Limb (tissue), 2 donors: Measurements from ENCODE around the gene GSS.
A peak's percentile ranks its signal among the peaks of the same experiment; 100 is the strongest.

Experiments
- DNase-seq, 2 donors: peaks; one replicate each; pipeline ENCODE4 v3.0.0-alpha.2; 2016; ENCODE audit errors: extremely low spot score in 2 of 2

Gene GSS

DNA sequence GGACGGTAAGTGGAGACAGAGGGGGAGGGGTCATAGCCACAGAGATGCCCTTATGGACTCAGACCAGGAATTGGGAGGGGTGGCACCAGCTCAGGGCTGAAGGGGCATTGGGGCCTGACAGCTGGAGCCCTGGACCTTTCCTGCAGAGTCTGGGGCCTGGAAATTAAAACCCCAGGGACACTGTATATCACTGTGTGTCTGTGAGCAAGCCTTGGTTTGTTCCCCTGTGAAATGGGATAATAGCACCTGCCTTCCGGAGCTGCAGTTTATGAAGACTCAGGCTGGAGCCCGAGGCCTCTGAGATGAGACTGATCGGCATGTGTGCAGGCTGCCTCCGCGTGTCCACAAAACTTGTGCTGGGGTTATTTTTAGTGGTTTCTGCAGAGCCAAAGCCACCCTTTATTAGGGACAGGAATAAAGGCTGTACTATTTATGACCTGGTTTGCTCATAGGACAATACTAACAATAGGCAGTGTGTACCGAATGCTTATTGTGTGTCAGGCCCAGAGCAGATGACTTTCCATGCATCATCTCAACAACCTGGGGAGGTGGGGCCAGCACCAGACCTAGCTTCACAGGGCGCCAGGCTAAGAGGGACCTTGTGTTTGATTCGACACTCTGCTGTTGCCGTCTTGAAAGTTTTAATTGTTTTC lies 22.6 kb upstream of the GSS start:
- DNase-seq: peak in 1 of 2 donors; percentile 13

DNA sequence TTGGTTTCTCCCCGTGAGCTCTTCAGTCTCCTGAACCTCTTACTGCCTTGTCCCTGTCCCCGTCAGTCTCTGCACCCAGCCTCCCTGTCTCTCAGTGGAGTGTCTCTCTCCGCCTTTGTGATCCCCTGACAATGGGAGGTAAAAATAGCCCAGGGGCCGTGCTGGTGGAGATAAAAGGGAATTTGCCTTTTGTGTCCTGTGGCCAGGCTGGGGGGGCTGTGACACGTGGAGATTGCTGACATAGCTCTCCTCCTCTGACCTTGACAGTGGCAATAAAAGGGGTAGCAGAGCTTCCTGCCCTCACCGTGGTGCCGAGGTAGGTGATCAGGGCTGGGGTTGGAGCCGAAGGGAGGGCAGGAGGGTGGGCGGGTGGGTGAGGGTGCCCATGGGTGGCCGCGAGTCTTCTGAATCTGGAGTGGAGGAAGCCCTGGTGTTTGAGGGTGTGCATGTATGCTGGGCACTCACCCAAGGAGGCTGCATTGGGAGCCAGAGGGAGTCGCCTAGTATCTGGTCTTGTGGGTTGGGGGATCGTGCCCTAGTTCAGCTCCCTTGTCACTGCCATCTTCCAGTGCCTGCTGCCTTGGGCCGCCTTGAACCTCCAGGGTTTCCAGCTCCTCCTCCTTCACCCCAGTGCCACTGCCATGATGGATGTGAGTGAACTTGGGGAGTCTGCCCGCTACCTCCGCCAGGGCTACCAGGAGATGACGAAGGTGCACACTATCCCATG lies 21.9 kb upstream of the GSS start:
- no peak for DNase-seq

DNA sequence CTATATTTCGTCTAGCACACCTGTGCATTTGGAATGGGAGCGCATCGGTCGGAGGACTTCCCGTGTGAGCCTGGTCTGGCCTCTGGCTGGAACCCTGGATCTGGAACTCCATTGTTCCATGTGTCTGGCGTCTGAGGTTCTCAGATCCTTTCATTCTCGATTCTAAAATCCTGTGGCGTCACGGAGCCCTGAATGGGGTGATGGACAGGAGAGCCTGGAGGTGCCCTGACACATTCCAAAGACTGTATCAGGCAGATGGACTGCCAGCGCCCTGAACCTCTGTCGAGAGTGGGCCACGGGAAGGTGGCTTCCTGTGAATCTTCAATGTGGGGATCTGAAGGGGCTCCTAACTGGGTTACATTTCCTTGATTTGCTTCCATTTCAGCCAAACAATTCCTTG lies 20.7 kb upstream of the GSS start:
- DNase-seq: no peak

DNA sequence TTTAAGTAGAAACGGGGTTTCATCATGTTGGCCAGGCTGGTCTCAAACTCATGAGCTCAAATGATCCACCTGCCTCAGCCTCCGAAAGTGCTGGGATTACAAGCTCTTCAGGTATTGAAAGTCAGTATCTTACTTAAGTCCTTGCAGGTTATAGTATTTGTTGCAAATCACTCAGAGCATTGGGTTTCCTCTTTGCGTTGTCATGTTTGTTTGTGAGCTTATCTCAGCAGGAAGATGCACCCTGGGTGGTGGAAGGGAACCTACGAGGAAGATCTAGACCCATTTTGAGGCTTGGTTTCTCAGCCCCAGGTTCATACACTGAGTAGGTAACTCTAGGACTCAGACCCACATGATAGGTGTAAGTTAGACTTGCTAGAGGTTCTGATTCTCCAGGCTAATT lies 18.6 kb upstream of the GSS start:
- DNase-seq: no peak

DNA sequence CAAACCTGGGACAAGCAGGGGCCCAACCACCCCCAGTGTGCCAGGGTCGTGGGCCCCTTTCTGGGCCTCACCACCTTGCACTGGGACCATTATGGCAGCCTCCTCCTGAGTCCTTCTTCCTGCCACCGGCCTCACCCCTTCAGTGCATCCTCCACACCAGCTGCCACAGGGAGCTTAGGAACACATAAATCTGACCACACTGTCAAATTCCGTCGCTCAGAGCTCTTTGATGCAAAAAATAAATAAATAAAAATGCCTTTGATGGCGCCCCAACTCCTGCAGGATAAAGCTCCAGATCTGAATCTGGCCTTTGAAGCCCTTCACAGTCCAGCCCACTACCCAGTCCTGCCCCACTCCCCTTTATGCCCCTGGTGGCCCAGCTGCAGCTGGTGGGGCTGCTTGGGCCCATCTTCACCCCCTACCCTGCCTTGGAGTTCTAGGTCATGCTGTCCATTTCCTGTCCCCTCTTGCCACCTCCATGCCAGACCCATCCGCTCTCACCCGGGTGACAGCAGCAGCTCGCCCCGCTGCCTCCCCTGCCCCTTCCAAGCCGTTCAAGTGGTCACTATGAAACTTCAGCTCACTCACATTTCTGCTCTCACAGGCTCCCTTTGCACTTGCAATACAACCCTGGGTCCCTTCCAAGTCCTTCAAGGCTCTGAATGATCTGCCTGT lies 16.1 kb upstream of the GSS start:
- DNase-seq: no peak

DNA sequence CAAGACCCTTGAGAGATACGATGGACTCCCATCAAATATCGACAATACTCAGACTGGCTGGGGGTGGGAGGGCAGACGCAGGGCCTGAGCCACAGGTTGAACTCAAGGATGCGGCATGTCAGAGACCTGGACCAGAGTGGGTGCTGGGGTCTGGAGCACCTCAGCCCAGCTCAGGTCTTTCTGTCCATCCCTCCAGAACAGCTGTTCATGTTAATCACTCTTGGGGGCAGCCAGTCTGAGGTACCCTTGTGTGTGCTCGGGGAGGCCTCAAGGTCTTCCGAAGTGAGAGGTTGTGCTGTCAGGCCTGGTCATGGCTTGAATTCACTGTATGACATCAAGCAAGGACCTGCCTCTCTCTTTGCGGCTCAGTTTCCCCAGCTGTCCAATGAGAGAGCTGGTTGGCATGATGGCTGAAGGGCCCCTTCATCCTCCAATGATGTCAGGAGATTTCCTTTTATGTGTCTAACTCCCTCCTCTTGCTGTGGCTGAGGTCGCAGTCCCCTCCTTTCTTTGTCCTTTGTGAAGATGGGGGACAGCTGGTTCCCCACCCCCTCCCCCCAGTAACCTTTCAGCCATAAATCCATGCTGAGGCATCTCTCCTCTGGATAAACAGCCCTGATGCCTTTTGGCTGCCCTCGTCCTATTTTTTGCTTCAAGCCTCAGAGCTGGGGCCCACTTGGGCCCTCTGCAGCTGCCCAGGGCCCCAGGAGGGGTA lies 15.4 kb upstream of the GSS start:
- DNase-seq: no peak

DNA sequence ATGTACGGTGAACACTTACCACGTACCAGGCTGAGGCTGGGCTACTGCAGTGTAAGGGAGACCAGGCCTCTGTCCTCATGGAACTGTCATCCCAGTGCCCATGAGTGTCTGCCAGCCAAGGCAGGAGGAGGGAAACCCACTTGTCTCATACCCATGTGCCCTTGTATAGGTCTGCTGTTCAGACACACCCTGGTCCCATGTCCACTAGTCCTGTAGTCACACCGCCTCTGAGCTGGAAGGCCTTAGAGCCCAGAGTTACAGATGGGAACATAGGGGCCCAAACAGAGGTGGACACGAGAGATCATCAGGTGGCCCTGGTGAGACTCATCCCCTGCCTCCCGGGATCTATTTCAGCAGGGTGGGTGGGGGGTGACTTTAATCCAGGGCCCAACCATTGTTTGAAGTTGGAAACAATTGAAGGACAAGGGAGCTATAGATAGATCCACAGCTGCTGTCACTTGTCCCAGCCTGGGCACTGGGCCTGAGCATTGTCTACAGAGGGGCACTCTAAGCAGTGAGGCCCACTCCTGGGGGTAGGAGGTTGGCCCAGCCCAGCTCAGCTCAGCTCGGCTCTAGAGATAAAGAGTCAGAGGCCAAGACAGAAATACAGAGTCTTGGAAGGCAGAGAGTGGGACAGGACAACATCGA lies 14.7 kb upstream of the GSS start:
- DNase-seq: no peak

DNA sequence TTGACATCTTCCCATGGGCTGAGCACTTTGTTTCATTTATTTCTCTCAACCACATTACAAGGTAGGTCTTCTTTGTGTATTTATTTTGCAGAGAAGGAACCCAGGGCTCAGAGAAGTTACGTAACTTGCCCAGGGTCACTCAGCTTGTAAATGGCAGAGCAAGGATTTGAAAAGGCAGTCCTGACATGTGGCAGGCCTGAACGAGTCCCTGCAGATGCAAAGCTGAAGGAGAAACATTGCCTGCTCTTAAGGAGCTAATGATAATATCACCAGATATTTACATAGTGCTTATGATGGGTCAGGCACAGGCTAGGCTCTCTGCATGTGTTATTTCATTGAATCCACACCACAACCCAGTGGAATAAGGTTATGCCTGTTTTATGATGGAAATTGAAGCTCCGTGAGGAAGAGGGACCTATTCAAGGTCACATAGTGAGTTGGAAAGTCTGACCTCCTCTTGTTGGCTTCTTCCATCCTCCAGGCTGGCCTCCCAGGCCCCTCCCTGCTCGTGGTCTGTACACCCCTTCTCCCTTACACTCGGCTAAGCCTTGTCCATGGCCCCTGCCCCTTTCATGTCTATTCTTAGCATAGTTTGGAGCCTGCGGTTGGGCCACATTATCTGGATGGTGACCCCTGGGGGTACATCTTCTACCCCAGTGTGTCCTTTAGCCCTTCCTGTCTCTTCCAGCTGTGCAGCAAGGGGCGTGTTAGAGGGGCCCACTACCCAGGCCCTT lies 12.6 kb upstream of the GSS start:
- no peak for DNase-seq

DNA sequence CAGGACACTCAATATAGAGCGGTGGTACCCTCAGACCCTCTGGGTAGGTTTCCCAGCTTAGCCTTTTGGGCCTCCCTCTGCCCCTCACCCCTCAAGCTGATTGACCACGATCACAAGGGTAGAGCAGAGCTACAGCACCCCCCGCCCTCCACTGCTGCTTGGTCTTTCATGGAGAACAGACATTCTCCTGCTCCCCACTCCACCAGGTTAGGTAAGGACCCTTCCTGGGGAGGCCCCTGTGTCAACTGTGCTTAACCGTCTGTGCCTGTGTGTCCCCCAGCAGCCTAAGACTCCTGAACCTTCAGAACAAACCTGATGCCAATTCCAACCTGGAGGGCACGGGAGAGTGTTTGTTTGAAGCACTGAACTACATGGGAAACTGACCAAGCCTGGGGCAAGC lies 11.8 kb upstream of the GSS start:
- DNase-seq: no peak

DNA sequence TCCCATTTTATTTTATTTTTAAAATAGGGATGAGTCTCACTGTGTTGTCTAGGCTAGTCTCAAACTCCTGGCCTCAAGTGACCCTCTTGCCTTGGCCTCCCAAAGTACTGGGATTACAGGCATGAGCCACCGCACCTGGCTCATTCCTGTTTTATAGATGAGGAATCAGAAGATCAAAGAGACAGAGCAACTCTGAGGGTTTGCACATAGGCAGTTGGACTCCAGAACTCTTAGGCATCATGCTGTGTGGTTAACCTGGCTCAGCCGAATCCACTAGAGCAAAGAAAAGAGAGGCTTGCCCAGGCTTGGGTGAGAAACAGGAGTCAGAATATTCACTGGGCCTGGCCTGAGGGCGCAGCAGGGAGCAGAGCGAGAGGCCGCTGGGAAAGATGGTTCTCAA lies 9.4 kb upstream of the GSS start:
- DNase-seq: no peak

DNA sequence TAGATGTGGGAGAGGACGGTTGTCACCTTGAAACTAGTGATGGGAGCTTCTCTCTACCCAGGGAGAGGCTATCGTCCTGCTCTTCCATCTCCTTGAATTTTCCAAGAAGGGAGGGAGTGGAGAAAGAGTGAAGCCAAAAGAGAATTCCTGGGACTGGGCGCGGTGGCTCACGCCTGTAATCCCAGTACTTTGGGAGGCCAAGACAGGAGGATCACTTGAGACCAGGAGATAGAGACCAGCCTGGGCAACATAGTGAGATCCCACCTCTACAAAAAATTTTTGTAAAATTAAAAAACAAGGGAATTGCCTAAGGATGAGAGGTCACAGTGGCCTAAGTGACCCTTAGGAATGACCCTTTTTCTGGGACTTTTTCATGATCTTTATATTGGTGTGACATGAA lies 8.9 kb upstream of the GSS start:
- no peak for DNase-seq

DNA sequence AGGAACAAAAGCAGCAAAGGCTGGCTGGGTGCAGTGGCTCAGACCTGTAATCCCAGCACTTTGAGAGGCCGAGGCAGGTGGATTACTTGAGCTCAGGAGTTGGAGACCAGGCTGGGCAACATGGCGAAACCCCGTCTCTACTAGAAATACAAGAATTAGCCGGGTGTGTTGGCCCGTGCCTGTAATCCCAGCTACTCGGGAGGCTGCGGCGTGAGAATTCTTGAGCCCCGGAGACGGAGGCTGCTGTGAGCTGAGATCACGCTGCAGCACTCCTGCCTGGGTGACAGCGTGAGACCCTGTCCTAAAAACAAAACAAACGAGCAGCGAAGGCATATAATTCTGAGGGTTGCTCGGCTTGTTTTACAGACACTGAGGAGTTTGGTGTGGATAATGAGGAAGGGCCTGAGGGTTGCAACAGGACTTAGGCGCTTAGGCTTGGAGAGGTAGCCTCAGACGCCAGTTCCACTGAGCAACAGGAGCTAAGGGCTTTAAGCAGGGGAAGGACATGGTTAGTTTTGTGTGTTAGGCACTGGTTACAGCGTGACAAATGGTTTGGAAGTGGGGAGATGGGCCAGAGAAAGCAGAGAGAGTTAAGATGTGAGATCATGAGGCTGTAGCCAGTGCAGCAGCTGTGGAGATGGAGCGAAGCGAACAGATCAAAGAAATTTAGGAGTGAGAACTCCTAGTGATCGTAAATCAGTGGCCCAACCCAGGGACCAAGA lies 1.3 kb upstream of the GSS start:
- DNase-seq: no peak

DNA sequence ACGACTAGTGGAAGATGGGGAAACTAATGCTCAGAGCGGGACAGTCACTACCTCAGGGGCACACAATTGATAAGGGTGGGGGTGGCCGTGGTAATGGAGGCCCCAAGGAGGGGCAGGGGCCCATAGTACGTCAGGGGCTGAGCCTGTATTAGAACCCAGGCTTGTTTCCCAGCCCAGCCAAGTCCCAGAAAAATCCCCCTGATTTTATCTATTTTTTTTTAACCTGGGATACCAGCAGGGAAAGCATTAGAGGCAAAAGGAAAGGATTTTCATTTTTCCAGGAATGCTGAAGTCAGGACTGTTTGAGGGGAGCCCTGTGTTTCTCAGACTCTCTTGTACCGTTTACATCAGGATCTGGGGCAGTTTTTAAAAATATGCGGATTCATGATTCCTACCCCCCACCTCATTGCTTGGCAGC lies 444 bp upstream of the GSS start:
- DNase-seq: no peak

DNA sequence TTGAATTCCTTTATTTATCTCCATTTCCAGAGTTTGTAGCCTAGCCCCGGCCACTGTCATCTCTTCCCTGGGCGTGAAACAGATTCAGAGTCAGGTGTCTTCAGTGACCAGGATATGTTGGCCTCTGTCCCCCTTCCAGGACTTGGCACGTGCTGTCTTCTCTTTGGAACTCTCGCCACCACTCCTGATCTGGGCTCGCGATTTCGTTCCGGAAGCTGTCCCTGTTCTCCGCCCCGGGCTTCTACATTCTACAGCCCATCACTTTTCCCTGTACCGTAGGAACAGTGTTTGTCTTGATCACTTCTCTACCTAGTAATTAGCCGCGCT lies 739 bp downstream of the GSS start:
- DNase-seq: peak in 1 of 2 donors; percentile 55

DNA sequence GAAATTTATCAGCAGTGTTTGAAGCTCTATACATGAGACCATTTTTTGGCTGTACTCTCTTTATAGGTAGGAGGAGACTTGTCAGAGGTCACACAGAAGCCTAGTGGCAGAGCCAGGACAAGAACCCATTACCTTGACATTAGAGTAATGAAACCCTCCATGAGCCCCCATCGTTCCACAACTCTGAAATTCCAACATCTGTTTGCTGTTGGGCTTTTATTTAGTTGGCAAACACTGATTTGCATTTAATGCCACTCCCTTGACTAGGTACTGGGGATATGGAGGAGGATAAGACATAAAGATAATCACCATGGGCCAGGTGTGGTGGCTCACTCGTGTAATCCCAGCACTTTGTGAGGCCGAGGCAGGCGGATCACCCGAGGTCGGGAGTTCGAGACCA lies 1.6 kb downstream of the GSS start:
- DNase-seq: no peak

DNA sequence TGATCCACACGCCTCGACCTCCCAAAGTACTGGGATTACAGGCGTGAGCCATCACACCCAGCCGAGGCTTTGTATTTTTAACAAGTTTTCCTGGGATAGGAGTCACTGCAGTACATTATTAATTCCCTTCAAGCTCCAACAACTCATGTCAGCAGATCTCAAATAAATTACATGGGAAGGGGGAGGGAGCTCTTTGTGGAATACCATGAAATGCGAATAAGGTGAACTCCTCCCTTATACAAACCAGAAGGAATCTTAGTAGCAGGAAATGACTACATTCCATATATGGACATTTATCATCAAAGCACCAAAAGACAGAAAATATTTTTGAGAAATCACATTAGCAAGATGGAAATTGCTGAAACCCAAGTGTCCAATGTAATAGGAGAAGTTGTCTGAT lies 2.9 kb downstream of the GSS start:
- no peak for DNase-seq

DNA sequence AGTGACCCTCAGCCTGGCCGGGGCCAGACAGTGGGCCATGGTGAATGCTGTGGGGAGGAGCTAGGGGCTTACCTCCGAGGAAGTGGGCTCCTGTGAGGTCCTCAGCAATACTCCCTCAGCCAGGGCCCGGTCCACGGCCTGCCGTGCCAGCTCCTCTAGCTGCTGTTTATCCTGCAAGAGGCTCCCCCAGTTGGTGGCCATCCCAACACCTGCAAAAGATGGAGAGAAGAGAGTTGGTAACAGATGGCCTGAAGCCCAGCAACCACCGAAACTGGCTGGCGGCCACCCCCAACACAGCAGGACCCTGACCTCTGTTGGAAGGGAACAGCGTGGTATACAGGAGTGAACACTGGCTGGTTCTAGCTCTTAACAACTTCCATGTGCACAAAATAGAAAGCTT lies 4.0 kb downstream of the GSS start:
- no peak for DNase-seq

DNA sequence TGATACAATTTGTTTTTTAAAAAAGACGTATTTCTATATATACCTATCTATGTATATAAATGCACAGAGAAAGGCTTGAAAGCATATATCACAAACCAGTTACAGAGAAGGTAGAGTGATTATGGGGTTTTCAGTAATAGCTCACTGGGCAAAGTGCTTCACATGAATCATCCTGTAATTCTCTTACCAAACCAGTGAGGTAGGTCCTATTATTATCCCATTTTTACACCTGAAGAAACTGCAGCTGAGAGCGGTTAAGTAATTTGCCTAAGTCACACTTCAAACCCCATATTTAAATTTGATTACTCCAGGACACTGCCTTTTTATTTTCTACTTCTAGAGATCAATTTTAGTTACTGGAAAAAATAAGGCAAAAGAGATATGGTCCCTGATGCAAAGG lies 4.4 kb downstream of the GSS start:
- no peak for DNase-seq

DNA sequence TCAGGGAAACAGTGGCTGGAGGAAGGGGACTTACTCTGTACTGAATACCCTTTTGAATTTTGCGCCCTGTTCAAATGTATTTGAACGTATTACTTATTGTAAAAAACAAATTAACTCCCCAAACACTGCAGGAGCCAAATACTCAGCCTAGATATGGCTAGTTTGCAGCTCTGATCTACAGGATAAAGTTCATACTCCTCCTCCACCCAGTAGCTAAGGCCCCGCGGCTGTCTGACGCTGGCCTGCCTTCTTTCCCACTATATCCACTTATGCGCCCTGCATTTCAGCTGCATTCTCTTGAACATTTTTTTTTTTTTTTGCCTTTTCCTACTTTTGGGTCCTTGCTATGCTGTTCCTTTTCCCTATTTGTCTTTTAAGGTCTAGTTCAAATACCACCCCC lies 6.5 kb downstream of the GSS start:
- no peak for DNase-seq

DNA sequence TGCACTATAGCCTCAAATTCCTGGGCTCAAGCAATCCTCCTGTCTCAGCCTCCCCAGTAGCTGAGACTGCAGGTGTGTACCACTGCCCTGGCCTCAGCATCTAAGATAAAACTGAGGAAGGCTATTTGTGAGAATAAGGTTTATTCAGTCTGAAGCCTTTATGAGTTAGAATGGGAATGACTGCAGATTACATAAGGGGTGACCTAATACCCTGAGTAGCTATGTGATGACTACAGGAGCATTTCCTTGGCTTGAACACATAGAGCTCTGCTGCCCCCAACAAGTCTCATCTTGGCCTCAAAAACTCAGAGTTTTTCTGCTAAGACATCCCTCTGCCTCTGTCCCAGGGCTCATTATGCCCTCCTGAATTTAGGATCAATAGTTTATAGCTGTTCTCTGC lies 7.6 kb downstream of the GSS start:
- DNase-seq: no peak

DNA sequence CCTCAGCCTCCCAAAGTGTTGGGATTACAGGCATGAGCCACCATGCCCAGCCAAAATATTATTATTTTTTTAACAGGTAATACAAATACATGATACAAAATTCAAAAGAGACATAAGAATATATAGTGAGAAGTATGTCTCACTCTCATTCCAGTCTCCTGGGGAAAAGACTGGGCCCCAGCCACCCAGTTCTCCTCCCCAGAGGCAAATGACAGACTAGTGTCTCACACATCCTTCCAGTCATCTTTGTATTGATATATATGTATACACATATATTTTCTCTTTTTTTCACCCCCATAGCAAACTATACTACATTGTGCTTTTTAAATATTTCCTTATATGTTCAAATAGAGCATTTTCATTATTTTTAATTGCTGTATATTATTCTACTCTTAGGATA lies 8.3 kb downstream of the GSS start:
- no peak for DNase-seq
